Measurements from ENCODE around the gene TMEM61.

The TMEM61 gene

DNA sequence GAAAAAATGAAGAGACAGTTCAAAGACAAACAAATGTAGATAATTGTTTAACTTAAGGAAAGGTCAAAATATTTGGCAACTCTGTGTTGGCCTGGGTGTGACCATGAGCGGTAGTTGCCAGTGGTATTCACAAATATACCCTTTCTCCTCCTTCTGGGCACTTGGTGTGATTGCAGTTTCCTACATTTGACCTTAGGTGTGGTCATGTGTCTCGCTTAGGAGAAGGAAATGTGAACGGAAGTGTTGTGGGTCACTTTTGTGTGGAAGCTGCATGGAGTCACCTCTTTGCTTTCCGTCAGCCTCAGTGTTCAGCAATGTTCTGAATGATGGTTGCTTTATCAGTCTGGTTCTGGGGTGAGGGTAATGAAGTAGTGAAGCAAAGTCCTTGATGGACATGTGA is 55.5 kb downstream of the TMEM61 start:
- FAIRE-seq = no peak
- no peak for TF ChIP-seq POLR2AphosphoS5 (IDR thresholded peaks at IDR 0.05; ENCODE audit: low read depth, low read length)
- no peak for TF ChIP-seq POLR2A (IDR thresholded peaks at IDR 0.05; ENCODE audit: low read depth, low read length)
- no peak for TF ChIP-seq TAF1 (IDR thresholded peaks at IDR 0.05; ENCODE audit: borderline replicate concordance, low read depth, low read length)
- no peak for DNase-seq (ENCODE audit: insufficient read length)

DNA sequence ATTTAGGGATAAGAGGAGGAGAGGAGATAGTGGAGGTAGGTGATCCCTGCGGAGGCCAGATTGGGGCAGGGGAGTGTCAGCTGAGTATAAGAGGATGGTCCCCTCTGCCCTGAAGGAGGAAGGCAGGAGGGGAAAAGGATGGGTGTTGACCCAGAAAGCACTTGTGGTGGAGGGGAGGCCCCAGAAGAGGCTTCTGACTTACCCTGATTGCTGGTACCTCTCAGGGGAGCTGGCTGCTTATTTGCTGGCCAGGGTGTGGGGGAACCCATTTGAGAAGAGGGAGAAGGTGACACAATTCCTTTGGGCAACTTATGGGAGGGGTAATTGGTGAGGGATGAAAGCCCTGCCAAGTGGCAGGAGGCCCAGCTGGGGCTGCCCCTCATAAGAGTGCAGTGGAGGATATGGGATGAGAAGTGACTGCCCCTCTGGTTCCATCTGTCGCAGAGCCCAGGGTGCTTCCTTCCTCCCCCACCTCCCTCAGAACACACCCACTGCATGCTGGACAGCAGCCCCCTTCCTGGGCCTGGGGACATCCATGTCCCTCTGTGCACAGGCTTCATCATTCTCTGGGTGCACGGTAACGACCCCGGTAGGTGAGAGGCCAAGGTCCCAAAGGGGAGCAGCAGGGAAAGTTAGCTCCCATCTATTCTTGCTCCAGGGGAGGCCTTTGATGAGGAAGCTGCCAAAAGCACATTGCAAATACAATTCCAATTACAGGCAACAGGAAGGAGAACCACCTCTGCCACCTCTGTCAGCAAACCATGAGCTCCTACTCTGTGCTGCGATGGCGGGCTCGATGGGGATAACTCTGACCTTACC is 57.5 kb downstream of the TMEM61 start:
- no peak for DNase-seq (ENCODE audit: insufficient read length)
- no peak for FAIRE-seq
- TF ChIP-seq TAF1 (IDR thresholded peaks at IDR 0.05; ENCODE audit: borderline replicate concordance, low read depth, low read length) (no peak), POLR2AphosphoS5 (IDR thresholded peaks at IDR 0.05; ENCODE audit: low read depth, low read length) (no peak), POLR2A (IDR thresholded peaks at IDR 0.05; ENCODE audit: low read depth, low read length) (no peak)

DNA sequence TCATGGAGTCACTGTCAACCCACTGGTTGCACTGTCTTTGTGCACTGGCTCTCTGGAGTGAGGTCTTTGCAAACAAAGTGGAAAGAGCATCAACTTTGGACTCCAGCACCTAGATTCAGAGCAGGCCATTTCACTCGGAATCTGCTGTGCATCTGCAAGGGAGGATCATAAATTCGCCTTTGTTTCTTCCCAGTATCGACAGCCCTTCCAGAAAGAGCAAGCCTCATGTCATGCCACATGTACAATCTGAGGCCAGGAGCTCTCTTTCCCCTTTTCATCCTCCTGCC is 58.1 kb downstream of the TMEM61 start:
- FAIRE-seq = no peak
- TF ChIP-seq POLR2A (IDR thresholded peaks at IDR 0.05; ENCODE audit: low read depth, low read length) (no peak), TAF1 (IDR thresholded peaks at IDR 0.05; ENCODE audit: borderline replicate concordance, low read depth, low read length) (no peak), POLR2AphosphoS5 (IDR thresholded peaks at IDR 0.05; ENCODE audit: low read depth, low read length) (no peak)
- DNase-seq (ENCODE audit: insufficient read length) = no peak

DNA sequence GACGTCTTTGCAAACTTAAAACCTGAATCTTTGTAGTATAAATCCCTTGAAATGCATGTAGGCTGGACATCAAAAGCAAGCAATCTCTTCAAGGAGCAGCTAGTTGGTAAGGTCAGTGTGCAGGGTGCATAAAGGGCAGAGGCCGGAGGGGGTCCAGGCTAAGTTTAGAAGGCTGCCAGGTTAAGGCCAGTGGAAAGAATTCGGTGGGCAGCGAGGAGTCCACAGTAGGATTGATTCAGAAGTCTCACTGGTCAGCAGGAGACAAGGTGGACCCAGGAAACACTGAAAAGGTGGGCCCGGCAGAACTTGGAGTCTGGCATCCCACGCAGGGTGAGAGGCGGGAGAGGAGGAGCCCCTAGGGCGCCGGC is 58.5 kb downstream of the TMEM61 start:
- no peak for FAIRE-seq
- no peak for TF ChIP-seq POLR2A (IDR thresholded peaks at IDR 0.05; ENCODE audit: low read depth, low read length)
- no peak for TF ChIP-seq TAF1 (IDR thresholded peaks at IDR 0.05; ENCODE audit: borderline replicate concordance, low read depth, low read length)
- no peak for DNase-seq (ENCODE audit: insufficient read length)

DNA sequence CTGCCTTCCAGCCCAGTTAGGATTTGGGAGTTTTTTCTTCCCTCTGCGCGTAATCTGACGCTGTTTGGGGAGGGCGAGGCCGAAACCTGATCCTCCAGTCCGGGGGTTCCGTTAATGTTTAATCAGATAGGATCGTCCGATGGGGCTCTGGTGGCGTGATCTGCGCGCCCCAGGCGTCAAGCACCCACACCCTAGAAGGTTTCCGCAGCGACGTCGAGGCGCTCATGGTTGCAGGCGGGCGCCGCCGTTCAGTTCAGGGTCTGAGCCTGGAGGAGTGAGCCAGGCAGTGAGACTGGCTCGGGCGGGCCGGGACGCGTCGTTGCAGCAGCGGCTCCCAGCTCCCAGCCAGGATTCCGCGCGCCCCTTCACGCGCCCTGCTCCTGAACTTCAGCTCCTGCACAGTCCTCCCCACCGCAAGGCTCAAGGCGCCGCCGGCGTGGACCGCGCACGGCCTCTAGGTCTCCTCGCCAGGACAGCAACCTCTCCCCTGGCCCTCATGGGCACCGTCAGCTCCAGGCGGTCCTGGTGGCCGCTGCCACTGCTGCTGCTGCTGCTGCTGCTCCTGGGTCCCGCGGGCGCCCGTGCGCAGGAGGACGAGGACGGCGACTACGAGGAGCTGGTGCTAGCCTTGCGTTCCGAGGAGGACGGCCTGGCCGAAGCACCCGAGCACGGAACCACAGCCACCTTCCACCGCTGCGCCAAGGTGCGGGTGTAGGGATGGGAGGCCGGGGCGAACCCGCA is 59.1 kb downstream of the TMEM61 start, which contains the start of gene PCSK9:
PCSK9 (plus strand) TSS at position 207 of the 741 bp plus-strand sequence; CDS start at position 497, 290 bp downstream.
- TF ChIP-seq TAF1 (IDR thresholded peaks at IDR 0.05; ENCODE audit: borderline replicate concordance, low read depth, low read length) = no peak
- TF ChIP-seq POLR2A (IDR thresholded peaks at IDR 0.05; ENCODE audit: low read depth, low read length) = no peak
- TF ChIP-seq POLR2AphosphoS5 (IDR thresholded peaks at IDR 0.05; ENCODE audit: low read depth, low read length) = no peak
- DNase-seq (ENCODE audit: insufficient read length) (no peak), FAIRE-seq (no peak)

DNA sequence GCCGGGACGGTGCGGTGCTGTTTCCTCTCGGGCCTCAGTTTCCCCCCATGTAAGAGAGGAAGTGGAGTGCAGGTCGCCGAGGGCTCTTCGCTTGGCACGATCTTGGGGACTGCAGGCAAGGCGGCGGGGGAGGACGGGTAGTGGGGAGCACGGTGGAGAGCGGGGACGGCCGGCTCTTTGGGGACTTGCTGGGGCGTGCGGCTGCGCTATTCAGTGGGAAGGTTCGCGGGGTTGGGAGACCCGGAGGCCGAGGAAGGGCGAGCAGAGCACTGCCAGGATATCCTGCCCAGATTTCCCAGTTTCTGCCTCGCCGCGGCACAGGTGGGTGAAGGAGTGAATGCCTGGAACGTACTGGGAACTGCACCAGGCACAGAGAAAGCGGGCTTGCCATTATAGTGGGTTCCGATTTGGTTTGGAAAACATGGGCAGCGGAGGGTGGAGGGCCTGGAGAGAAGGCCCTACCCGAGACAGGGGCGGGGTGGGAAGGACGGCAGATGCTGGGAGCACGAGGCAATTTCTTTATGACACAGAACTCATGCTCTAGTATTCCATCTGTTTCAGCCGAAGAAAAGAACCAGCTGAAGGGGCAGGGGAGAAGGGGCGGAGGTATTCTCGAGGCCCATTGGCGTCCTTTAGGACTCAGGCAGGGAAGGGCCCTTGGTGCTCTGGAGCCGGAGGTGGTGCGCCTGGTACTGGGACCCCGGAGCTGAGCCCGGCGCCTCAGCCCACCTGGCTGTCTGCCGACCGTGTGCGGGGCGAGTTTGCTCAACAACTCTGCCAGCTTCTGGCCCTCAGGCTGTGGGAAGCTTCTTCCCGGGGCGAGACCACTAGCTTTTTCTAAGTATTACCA is 59.9 kb downstream of the TMEM61 start:
- FAIRE-seq (no peak), DNase-seq (ENCODE audit: insufficient read length) (no peak)
- TF ChIP-seq TAF1 (IDR thresholded peaks at IDR 0.05; ENCODE audit: borderline replicate concordance, low read depth, low read length) = no peak
- TF ChIP-seq POLR2AphosphoS5 (IDR thresholded peaks at IDR 0.05; ENCODE audit: low read depth, low read length) = no peak
- no peak for TF ChIP-seq POLR2A (IDR thresholded peaks at IDR 0.05; ENCODE audit: low read depth, low read length)

DNA sequence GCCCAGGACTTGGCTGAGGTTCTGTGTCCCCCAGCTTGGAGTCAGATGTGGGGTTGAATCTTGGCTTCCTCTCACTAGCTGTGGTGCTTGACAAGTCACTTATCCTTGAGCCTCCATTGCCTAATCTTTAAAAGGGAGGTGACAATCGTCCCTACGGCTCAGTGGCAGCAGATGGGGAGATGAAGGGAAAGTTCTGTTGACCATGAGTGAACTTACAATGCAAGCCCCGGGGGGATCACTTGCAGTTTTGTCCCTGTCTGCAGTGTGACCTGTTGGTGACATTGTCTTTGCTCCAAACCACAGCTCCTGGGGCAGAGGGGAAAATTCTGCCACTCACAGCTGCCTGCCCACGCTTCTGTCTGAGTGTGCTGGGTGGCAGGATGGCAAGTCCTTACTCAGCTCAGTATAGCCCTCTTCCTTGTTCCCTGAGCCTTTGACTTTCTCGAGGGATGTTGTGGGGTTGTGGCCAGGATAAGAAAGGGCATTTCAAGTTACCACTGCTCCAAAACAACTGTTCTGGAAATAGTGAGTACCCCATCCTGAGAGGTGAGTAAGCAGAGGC is 60.6 kb downstream of the TMEM61 start:
- TF ChIP-seq POLR2AphosphoS5 (IDR thresholded peaks at IDR 0.05; ENCODE audit: low read depth, low read length) (no peak), POLR2A (IDR thresholded peaks at IDR 0.05; ENCODE audit: low read depth, low read length) (no peak), TAF1 (IDR thresholded peaks at IDR 0.05; ENCODE audit: borderline replicate concordance, low read depth, low read length) (no peak)
- no peak for FAIRE-seq
- DNase-seq (ENCODE audit: insufficient read length) = no peak

DNA sequence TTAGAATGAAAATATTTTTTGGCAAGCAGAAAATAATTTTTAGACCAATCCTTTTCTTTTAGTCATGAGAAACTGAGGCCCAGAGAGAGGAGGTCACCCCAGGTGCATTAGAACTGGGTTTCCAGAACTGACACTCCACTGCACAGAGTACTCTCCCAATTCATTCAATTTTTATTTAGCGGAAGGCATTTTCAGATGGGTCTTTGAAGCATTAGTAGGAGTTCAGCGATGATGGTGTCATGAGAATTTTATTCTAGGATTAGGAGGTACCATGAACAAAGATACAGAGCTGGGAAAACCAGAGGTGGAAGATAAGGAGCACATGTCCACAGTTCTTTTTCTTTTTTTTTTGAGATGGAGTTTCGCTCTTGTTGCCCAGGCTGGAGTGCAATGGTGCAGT is 61.2 kb downstream of the TMEM61 start:
- TF ChIP-seq POLR2A (IDR thresholded peaks at IDR 0.05; ENCODE audit: low read depth, low read length) = no peak
- no peak for TF ChIP-seq TAF1 (IDR thresholded peaks at IDR 0.05; ENCODE audit: borderline replicate concordance, low read depth, low read length)
- no peak for TF ChIP-seq POLR2AphosphoS5 (IDR thresholded peaks at IDR 0.05; ENCODE audit: low read depth, low read length)
- DNase-seq (ENCODE audit: insufficient read length) (no peak), FAIRE-seq (no peak)

All from GM12892 (cell line).